Body of pancreas (tissue), 4 donors: Measurements from ENCODE around the gene NUP50. TPM values are rescaled to one million over a fixed set of nuclear protein-coding genes. Genes with fewer than 3 reads are reported as not detected.

Experiments used
- ATAC-seq: fragments of 150-250 bp; one replicate; pipeline ENCODE4 v1.9.1; 2016
- DNase-seq, 4 donors: peaks; one replicate each; pipeline ENCODE4 v3.0.0-alpha.2; 2019
- H3K27ac ChIP-seq, 4 donors: fragments of 200-600 bp; sonication (generic); 1 replicate in 3 of 4; 2 replicates in 1 of 4; pipeline versions ENCODE4 v1.5.1 to v1.6.1; 2016 to 2019; ENCODE audit warnings: mild to moderate bottlenecking in 1 of 4, mixed read lengths in 1 of 4, moderate library complexity in 1 of 4
- H3K27me3 ChIP-seq, 2 donors: fragments of 200-600 bp; sonication (generic); one replicate each; pipeline ENCODE4 v1.6.0; 2016; ENCODE audit warnings: mild to moderate bottlenecking in 1 of 2
- H3K36me3 ChIP-seq, 2 donors: fragments of 200-600 bp; sonication (generic); replicated peaks in 1 of 2; 2 replicates each; pipeline ENCODE4 v1.5.1; 2016; ENCODE audit warnings: low read depth in 2 of 2; ENCODE audit not compliant: insufficient read depth in 1 of 2
- H3K4me1 ChIP-seq: fragments of 200-600 bp; sonication (generic); one replicate; pipeline ENCODE4 v1.6.0; 2016
- H3K4me3 ChIP-seq, 2 donors: fragments of 200-600 bp; sonication (generic); 1 replicate in 1 of 2; 2 replicates in 1 of 2; pipeline ENCODE4 v1.5.1; 2016 to 2019
- H3K9me3 ChIP-seq, 3 donors: fragments of 200-600 bp; sonication (generic); 1 replicate in 2 of 3; 2 replicates in 1 of 3; pipeline ENCODE4 v1.5.1; 2016
- POLR2A ChIP-seq, 3 donors: fragments of 450-650 bp; IDR thresholded peaks; one replicate each; pipeline ENCODE4 v1.6.1; 2016; ENCODE audit warnings: antibody characterized with exemption in 3 of 3, mild to moderate bottlenecking in 2 of 3
- WGBS, 2 donors: methylation state at CpG; one replicate each; pipeline ENCODE4 v1.1.5; 2017; 5-methylcytosine and 5-hydroxymethylcytosine counted together
- intact Hi-C: fragments of 100-400 bp; cut with DNase I; formaldehyde crosslinking; loops from one replicate; pipeline ENCODE4 v1.15.1; 2023
- total RNA-seq, 2 donors: library from RNA; depleted of rRNA; stranded (reverse); fragments of >200 nt; gene quantifications; one replicate each; pipeline ENCODE4 v1.1.0, GENCODE V29; 2016
- TF ChIP-seq, protein P1 (sequence below), 7 experiments: fragments of 450-650 bp in 4 of 7; fragments of 200-600 bp in 3 of 7; sonication (generic) in 3 of 7; IDR thresholded peaks; one replicate each; pipeline ENCODE4 v1.5.1; 2016 to 2019; ENCODE audit warnings: antibody characterized with exemption in 7 of 7

Gene NUP50
- total RNA-seq, 2 donors from 2014 or later = 39.2 to 43.1 TPM

DNA sequence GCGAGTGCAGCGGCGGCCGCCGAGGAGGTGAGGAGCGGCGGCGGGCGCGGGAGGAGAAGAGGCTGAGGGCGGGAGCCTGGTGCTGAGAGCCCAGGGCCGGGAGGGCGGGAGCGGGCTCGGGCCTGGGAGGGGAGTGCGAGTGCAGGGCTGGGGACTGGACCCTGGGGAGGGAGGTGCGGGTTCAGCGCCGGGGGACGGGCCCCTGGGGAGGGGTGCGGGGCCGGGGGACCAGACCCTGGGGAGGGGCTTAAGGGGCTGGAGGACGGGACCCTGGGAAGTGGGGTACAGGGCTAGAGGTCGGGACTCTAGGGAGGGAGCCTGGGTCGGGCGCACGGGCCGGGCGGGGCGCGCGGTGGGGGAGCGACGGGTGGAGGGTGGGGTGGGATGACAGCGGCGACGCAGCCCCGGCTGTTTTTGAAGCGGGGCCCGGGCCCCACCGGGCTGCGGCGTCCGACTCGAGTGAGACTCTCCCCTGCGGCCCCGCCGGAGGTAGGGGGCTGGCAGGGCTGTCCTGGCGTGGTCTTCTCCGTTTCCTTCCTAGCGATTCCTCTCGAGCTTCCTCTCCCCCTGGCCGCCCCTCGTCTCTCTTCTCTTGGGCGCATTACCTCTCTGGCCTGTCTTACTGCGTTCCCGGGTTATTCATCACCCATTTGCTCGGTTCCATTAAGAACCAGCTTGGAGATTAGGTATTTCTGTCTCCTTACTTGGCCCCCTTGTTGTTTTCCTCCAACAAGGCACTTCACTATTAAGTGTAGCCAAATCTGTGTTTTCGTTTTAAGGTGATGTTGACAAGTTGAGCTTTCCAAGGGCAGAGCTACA is 754 bp downstream of the NUP50 start:
- WGBS, 2 donors = 0 to 1% methylated on average over 18 to 50 of the region's 59 CpGs
- H3K4me3 ChIP-seq = peak overlapping the region; percentile 92 to 99
- H3K9me3 ChIP-seq = no peaks in the 10 kb centered on the region
- ATAC-seq (peak; percentile 23), DNase-seq (peak; percentile 12 to 41 (median 32))
- intact Hi-C loops = no loop called here
- peaks cover 47% of the 10 kb centered on the region for H3K4me1 ChIP-seq
- H3K27me3 ChIP-seq = no peaks in the 10 kb centered on the region
- TF ChIP-seq POLR2A (IDR thresholded peaks at IDR 0.05) = peak in 1 of 3 donors; percentile 4
- TF ChIP-seq, protein P1, sequence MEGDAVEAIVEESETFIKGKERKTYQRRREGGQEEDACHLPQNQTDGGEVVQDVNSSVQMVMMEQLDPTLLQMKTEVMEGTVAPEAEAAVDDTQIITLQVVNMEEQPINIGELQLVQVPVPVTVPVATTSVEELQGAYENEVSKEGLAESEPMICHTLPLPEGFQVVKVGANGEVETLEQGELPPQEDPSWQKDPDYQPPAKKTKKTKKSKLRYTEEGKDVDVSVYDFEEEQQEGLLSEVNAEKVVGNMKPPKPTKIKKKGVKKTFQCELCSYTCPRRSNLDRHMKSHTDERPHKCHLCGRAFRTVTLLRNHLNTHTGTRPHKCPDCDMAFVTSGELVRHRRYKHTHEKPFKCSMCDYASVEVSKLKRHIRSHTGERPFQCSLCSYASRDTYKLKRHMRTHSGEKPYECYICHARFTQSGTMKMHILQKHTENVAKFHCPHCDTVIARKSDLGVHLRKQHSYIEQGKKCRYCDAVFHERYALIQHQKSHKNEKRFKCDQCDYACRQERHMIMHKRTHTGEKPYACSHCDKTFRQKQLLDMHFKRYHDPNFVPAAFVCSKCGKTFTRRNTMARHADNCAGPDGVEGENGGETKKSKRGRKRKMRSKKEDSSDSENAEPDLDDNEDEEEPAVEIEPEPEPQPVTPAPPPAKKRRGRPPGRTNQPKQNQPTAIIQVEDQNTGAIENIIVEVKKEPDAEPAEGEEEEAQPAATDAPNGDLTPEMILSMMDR (IDR thresholded peaks at IDR 0.05) = no peak
- H3K27ac ChIP-seq = peak overlapping the region; percentile 48 to 92 (median 90)
- peaks cover 0 to 1% of the 10 kb centered on the region in 2 donors for H3K36me3 ChIP-seq

- Histone ChIP-seq H3K9me3 (no peaks in the 10 kb centered on the region), H3K27me3 (no peaks in the 10 kb centered on the region), H3K27ac (no peak overlapping the region), H3K4me1 (peaks cover 32% of the 10 kb centered on the region), H3K4me3 (no peak overlapping the region), H3K36me3 (peaks cover 7 to 11% of the 10 kb centered on the region in 2 donors)
- intact Hi-C loops = no loop called here
- TF ChIP-seq POLR2A (IDR thresholded peaks at IDR 0.05) = no peak
- TF ChIP-seq, protein P1 (IDR thresholded peaks at IDR 0.05) = no peak
- ATAC-seq (no peak), DNase-seq (no peak)
- 41 to 53% methylated on average over 5 of the region's 5 CpGs for WGBS, 2 donors
These were observed 3.2 kb downstream of the NUP50 start for GRCh38 chr22:45166932-45167331.

- 80 to 82% methylated on average over 19 of the region's 19 CpGs for WGBS, 2 donors
These were observed 6.1 kb downstream of the NUP50 start for GRCh38 chr22:45169591-45170466.

DNA sequence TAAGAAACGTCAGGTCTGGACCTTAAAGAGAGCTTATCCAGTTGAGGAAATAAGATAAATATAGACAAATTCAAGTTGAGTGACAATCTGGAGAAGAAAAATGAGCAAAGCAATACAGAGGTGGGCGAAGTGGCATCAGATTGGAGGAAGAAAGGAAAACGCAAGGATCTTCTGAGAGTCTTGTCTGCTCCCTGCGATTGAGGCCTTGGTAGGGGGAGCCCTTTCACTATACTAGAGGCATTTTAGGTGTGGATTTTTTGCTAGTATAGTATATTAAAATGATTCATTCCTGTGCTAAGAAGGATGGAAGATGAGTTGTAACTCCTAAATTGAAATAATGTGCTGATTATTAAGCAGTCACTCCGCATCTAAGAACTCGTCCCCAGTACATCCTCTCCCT is 8.1 kb downstream of the NUP50 start:
- Histone ChIP-seq H3K36me3 (peaks cover 7 to 31% of the 10 kb centered on the region in 2 donors), H3K27me3 (no peaks in the 10 kb centered on the region), H3K27ac (no peak overlapping the region), H3K9me3 (no peaks in the 10 kb centered on the region), H3K4me3 (no peak overlapping the region), H3K4me1 (no peaks in the 10 kb centered on the region)
- 81% methylated on average over 6 of the region's 6 CpGs for WGBS, 2 donors
- ATAC-seq = no peak
- no peak for TF ChIP-seq POLR2A (IDR thresholded peaks at IDR 0.05)
- TF ChIP-seq, protein P1 (IDR thresholded peaks at IDR 0.05) = no peak
- no peak for DNase-seq
- intact Hi-C loops = no loop called here

More at GRCh38 chr22:45169591-45170466, 6.1 kb downstream of the NUP50 start:
- no peak for TF ChIP-seq POLR2A (IDR thresholded peaks at IDR 0.05)
- TF ChIP-seq, protein P1 (IDR thresholded peaks at IDR 0.05) = no peak
- intact Hi-C loops = no loop called here
- Histone ChIP-seq H3K4me3 (no peak overlapping the region), H3K27ac (no peak overlapping the region), H3K9me3 (no peaks in the 10 kb centered on the region), H3K4me1 (peaks cover 17% of the 10 kb centered on the region), H3K36me3 (peaks cover 7 to 30% of the 10 kb centered on the region in 2 donors), H3K27me3 (no peaks in the 10 kb centered on the region)
- DNase-seq (no peak), ATAC-seq (no peak)
